Panc1 (cell line): ENCODE measurements around the gene RNF43. TPM values are rescaled to one million over a fixed set of nuclear protein-coding genes. Genes with fewer than 3 reads are reported as not detected.

Experiments
- ATAC-seq: fragments of 200-7000 bp; cut with Tn5 transposase; 2 replicates; pipeline ENCODE4 v1.9.1; 2020; ENCODE audit warnings: mild to moderate bottlenecking, moderate library complexity
- BruUV-seq: library from RNA; stranded (reverse); fragments of 400-500 nt; replicated peaks from 2 replicates; lab custom pipeline; 2021; lab: Mats Ljungman, UMichigan
- CTCF ChIA-PET: fragments of 300-600 bp; sonication (Branson Sonifier 250); formaldehyde crosslinking; loops from one replicate; lab custom pipeline; 2022; ENCODE audit warnings: antibody characterized with exemption; lab: Charles Lee
- POLR2A ChIA-PET: fragments of 300-600 bp; sonication (Branson Sonifier 250); formaldehyde crosslinking; loops from one replicate; lab custom pipeline; 2022; ENCODE audit warnings: antibody characterized with exemption; lab: Charles Lee
- DNase-seq: peaks from one replicate; pipeline ENCODE4 v3.0.0-alpha.2; 2010; ENCODE audit warnings: low read depth, low spot score
- H3K27ac ChIP-seq: 2 replicates; pipeline ENCODE4 v1.5.1; 2011; ENCODE audit warnings: mild to moderate bottlenecking, low read length, inconsistent platforms
- H3K27me3 ChIP-seq: fragments of 200-500 bp; sonication (Bioruptor generic); 2 replicates; pipeline ENCODE4 v1.6.0; 2014; ENCODE audit warnings: low read length, inconsistent platforms; ENCODE audit not compliant: control insufficient read depth, insufficient read depth
- H3K36me3 ChIP-seq: fragments of 200-500 bp; sonication (Bioruptor generic); 2 replicates; pipeline ENCODE4 v1.5.1; 2014; ENCODE audit warnings: inconsistent platforms, mild to moderate bottlenecking, low read length, moderate library complexity; ENCODE audit not compliant: control insufficient read depth, insufficient read depth
- H3K4me1 ChIP-seq: 2 replicates; pipeline ENCODE4 v1.5.1; 2011; ENCODE audit warnings: inconsistent platforms, mild to moderate bottlenecking, low read length, moderate library complexity; ENCODE audit not compliant: control insufficient read depth, insufficient read depth
- H3K4me3 ChIP-seq, 2 experiments: 2 replicates each; pipeline ENCODE4 v1.5.1; 2011 to 2012; ENCODE audit warnings: low read depth in 2 of 2, low read length in 2 of 2, mild to moderate bottlenecking in 2 of 2, inconsistent platforms in 1 of 2, moderate library complexity in 1 of 2
- H3K9me3 ChIP-seq: fragments of 200-500 bp; sonication (Bioruptor generic); 2 replicates; pipeline ENCODE4 v1.5.1; 2014; ENCODE audit warnings: low read depth, mild to moderate bottlenecking, inconsistent platforms, low read length, moderate library complexity; ENCODE audit not compliant: control insufficient read depth, insufficient read depth
- POLR2AphosphoS5 ChIP-seq: IDR thresholded peaks from 2 replicates; pipeline ENCODE4 v1.6.1; 2012; ENCODE audit warnings: mild to moderate bottlenecking, low read depth, low read length, moderate library complexity
- SIN3A ChIP-seq: IDR thresholded peaks from 2 replicates; pipeline ENCODE4 v1.6.1; 2012; ENCODE audit warnings: low read depth, mild to moderate bottlenecking, low read length, moderate library complexity, borderline replicate concordance; ENCODE audit not compliant: insufficient read depth
- TCF7L2 ChIP-seq: IDR thresholded peaks from 2 replicates; pipeline ENCODE4 v1.6.1; 2011; ENCODE audit warnings: mild to moderate bottlenecking, low read depth, low read length, inconsistent platforms
- in situ Hi-C: cut with HindIII; loops from 2 replicates; pipeline ENCODE4 v1.10.0; 2016; ENCODE audit warnings: low sequenced_read_pairs, low pct_unique_long_range_greater_than_20kb
- intact Hi-C: fragments of 100-400 bp; cut with micrococcal nuclease; formaldehyde crosslinking; loops from one replicate; pipeline ENCODE4 v1.10.0; 2022; ENCODE audit not compliant: unreplicated experiment
- total RNA-seq: library from RNA; stranded (reverse); gene quantifications from one replicate; pipeline ENCODE4 v1.2.1, GENCODE V29; 2021; ENCODE audit not compliant: unreplicated experiment
- TF ChIP-seq, protein P1 (sequence below), 2 experiments: IDR thresholded peaks; 2 replicates each; pipeline ENCODE4 v1.6.1; 2011 to 2012; ENCODE audit warnings: low read depth in 2 of 2, control low read depth in 1 of 2, low read length in 1 of 2, mild to moderate bottlenecking in 1 of 2, moderate library complexity in 1 of 2; ENCODE audit not compliant: insufficient read depth in 1 of 2
- TF ChIP-seq, protein P2 (sequence below): fragments of 450-650 bp; IDR thresholded peaks from 2 replicates; pipeline ENCODE4 v1.5.1; 2017; ENCODE audit warnings: mild to moderate bottlenecking

The RNF43 gene
- total RNA-seq, 1 experiment from 2014 or later, result 4.7 TPM

DNA sequence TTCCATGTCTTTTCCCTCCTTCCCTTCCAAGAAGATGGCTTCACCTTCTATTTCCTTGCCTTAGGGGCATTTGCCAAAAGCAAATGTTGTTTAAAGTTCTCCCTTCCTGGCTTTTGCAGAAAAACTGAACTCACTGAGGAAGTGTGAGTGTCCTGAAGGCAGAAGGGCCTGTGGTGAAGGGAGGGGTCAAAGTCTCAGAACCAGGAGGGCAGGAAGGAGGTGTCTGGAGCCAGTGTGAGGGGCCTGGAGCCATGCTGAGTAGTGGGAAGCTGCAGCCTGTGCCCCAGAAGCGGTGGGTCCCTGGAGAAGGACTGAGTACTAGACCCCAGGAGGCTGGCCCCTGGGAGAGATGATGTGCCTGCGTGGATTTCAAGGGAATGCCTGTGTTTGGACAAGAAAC, 41.5 kb downstream of the RNF43 start:
- Histone ChIP-seq H3K27me3 (no peaks in the 10 kb centered on the region), H3K36me3 (no peaks in the 10 kb centered on the region), H3K9me3 (no peaks in the 10 kb centered on the region), H3K4me3 (no peak overlapping the region), H3K27ac (no peak overlapping the region), H3K4me1 (no peaks in the 10 kb centered on the region)
- CTCF ChIA-PET, result no interaction called here
- ATAC-seq (no peak), DNase-seq (no peak)
- TF ChIP-seq, protein P1, sequence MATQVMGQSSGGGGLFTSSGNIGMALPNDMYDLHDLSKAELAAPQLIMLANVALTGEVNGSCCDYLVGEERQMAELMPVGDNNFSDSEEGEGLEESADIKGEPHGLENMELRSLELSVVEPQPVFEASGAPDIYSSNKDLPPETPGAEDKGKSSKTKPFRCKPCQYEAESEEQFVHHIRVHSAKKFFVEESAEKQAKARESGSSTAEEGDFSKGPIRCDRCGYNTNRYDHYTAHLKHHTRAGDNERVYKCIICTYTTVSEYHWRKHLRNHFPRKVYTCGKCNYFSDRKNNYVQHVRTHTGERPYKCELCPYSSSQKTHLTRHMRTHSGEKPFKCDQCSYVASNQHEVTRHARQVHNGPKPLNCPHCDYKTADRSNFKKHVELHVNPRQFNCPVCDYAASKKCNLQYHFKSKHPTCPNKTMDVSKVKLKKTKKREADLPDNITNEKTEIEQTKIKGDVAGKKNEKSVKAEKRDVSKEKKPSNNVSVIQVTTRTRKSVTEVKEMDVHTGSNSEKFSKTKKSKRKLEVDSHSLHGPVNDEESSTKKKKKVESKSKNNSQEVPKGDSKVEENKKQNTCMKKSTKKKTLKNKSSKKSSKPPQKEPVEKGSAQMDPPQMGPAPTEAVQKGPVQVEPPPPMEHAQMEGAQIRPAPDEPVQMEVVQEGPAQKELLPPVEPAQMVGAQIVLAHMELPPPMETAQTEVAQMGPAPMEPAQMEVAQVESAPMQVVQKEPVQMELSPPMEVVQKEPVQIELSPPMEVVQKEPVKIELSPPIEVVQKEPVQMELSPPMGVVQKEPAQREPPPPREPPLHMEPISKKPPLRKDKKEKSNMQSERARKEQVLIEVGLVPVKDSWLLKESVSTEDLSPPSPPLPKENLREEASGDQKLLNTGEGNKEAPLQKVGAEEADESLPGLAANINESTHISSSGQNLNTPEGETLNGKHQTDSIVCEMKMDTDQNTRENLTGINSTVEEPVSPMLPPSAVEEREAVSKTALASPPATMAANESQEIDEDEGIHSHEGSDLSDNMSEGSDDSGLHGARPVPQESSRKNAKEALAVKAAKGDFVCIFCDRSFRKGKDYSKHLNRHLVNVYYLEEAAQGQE (IDR thresholded peaks at IDR 0.05; ENCODE audit: insufficient read depth in 1 of 2, low read depth in 2 of 2, low read length in 1 of 2), result no peak
- TF ChIP-seq POLR2AphosphoS5 (no peak), TCF7L2 (no peak), SIN3A (no peak)
- TF ChIP-seq, protein P2, sequence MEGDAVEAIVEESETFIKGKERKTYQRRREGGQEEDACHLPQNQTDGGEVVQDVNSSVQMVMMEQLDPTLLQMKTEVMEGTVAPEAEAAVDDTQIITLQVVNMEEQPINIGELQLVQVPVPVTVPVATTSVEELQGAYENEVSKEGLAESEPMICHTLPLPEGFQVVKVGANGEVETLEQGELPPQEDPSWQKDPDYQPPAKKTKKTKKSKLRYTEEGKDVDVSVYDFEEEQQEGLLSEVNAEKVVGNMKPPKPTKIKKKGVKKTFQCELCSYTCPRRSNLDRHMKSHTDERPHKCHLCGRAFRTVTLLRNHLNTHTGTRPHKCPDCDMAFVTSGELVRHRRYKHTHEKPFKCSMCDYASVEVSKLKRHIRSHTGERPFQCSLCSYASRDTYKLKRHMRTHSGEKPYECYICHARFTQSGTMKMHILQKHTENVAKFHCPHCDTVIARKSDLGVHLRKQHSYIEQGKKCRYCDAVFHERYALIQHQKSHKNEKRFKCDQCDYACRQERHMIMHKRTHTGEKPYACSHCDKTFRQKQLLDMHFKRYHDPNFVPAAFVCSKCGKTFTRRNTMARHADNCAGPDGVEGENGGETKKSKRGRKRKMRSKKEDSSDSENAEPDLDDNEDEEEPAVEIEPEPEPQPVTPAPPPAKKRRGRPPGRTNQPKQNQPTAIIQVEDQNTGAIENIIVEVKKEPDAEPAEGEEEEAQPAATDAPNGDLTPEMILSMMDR, result no peak
- intact Hi-C loops, result no loop called here
- BruUV-seq, result no TSS peak
- in situ Hi-C loops, result no loop called here
- POLR2A ChIA-PET, result no interaction called here

DNA sequence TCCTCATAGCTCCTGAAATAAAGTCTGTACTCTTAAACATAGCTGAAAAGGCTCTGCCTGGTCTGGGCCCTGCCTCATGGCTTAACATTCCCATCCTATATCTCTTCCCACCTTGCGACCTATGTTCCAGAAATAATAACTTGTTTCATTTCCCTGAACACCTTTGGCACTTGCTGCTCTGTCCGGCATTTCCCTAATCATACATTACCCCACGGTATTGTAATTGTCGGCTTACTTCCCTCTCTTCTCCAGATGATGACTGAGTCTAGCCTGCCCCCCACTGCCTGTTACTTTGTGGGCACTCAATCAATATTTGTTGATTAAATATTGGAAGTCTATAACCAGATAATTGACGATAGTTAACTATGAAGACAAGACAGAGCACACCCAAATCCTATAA, 42.1 kb downstream of the RNF43 start:
- H3K9me3 ChIP-seq, result no peaks in the 10 kb centered on the region
- CTCF ChIA-PET, result no interaction called here
- DNase-seq, result no peak
- H3K36me3 ChIP-seq, result no peaks in the 10 kb centered on the region
- no TSS peak for BruUV-seq
- ATAC-seq, result no peak
- in situ Hi-C loops (no loop called here), intact Hi-C loops (no loop called here)
- no peak for TF ChIP-seq TCF7L2
- no peaks in the 10 kb centered on the region for H3K4me1 ChIP-seq
- no peak overlapping the region for H3K27ac ChIP-seq
- POLR2A ChIA-PET, result no interaction called here
- H3K4me3 ChIP-seq, result no peak overlapping the region
- H3K27me3 ChIP-seq, result no peaks in the 10 kb centered on the region

DNA sequence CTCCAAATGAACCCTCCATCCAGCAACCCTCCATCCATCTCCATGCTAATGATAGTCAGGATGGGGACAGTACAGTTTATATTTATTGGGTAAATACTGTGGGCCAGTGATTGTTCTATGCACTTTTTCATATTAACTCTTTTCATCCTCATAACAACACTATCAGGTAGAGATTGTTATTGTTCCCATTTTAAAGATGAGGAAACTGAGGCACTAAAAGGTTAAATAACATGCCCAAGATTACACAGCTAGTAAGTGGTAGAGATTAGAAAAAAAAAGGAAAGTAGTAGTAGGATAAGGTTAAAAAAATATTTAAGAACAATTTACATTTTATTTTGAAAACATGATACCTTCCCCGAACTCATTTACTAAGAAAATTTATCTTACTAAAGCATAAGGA, 43.4 kb downstream of the RNF43 start:
- Histone ChIP-seq H3K4me3 (no peak overlapping the region), H3K9me3 (no peaks in the 10 kb centered on the region), H3K27me3 (no peaks in the 10 kb centered on the region), H3K4me1 (no peaks in the 10 kb centered on the region), H3K27ac (no peak overlapping the region), H3K36me3 (no peaks in the 10 kb centered on the region)
- ChIA-PET POLR2A (interaction anchor here (0.7 kb wide), 1 partner anchor 885 kb away, joined by 3 read pairs; no protein-coding TSS in a partner anchor), CTCF (no interaction called here)
- BruUV-seq, result no TSS peak
- DNase-seq (no peak), ATAC-seq (no peak)
- in situ Hi-C loops, result no loop called here
- TF ChIP-seq, protein P1 (IDR thresholded peaks at IDR 0.05; ENCODE audit: insufficient read depth in 1 of 2, low read depth in 2 of 2, low read length in 1 of 2), result no peak
- TF ChIP-seq, protein P2, result no peak
- TF ChIP-seq SIN3A, result no peak
- TF ChIP-seq TCF7L2, result no peak
- no peak for TF ChIP-seq POLR2AphosphoS5
- intact Hi-C loops, result no loop called here
